Measurements from ENCODE around the gene IMPDH1.

GRCh38 chr7:128374041-128374440, 35.7 kb downstream of the IMPDH1 start:
- TF ChIP-seq EZH2 (IDR thresholded peaks at IDR 0.05; ENCODE audit: borderline replicate concordance, low read length) = no peak
- TF ChIP-seq CTCF (conservative IDR thresholded peaks at IDR 0.05 in 1 of 2, IDR thresholded peaks at IDR 0.05 in 1 of 2; ENCODE audit: extremely low read depth in 1 of 2, insufficient read depth in 1 of 2, low read depth in 1 of 2, low read length in 2 of 2) = no peak
